GM12892 (cell line): ENCODE results near the gene PRELID2. TPM values are rescaled to one million over a fixed set of nuclear protein-coding genes. Genes with fewer than 3 reads are reported as not detected.
"Not testable (repeated sequence)": the region's sequence is repeated elsewhere in the genome, so short reads cannot be mapped to it uniquely, and the experiment has no call there.

Source experiments
- DNase-seq: peaks from one replicate; pipeline ENCODE4 v3.0.0; 2011; ENCODE audit not compliant: insufficient read length
- FAIRE-seq: peaks from 2 replicates; lab custom pipeline; 2011; peaks lifted over from hg19 to GRCh38; lab: Jason Lieb, UNC
- POLR2A ChIP-seq: IDR thresholded peaks from 2 replicates; pipeline ENCODE4 v1.6.1; 2011; ENCODE audit warnings: low read depth, low read length, control low read depth
- POLR2AphosphoS5 ChIP-seq: IDR thresholded peaks from 2 replicates; pipeline ENCODE4 v1.6.1; 2011; ENCODE audit warnings: low read depth, low read length, control low read depth
- TAF1 ChIP-seq: IDR thresholded peaks from 2 replicates; pipeline ENCODE4 v1.6.1; 2011; ENCODE audit warnings: low read depth, mild to moderate bottlenecking, control low read depth, low read length, borderline replicate concordance
- polyA plus RNA-seq: library from polyadenylated mRNA; unstranded; fragments of >200 nt; gene quantifications from one replicate; pipeline ENCODE4 v1.2.1, GENCODE V29; 2012; ENCODE audit warnings: missing spikeins, inconsistent platforms; ENCODE audit not compliant: missing spikeins

PRELID2 gene
- polyA plus RNA-seq: 4.6 TPM

DNA sequence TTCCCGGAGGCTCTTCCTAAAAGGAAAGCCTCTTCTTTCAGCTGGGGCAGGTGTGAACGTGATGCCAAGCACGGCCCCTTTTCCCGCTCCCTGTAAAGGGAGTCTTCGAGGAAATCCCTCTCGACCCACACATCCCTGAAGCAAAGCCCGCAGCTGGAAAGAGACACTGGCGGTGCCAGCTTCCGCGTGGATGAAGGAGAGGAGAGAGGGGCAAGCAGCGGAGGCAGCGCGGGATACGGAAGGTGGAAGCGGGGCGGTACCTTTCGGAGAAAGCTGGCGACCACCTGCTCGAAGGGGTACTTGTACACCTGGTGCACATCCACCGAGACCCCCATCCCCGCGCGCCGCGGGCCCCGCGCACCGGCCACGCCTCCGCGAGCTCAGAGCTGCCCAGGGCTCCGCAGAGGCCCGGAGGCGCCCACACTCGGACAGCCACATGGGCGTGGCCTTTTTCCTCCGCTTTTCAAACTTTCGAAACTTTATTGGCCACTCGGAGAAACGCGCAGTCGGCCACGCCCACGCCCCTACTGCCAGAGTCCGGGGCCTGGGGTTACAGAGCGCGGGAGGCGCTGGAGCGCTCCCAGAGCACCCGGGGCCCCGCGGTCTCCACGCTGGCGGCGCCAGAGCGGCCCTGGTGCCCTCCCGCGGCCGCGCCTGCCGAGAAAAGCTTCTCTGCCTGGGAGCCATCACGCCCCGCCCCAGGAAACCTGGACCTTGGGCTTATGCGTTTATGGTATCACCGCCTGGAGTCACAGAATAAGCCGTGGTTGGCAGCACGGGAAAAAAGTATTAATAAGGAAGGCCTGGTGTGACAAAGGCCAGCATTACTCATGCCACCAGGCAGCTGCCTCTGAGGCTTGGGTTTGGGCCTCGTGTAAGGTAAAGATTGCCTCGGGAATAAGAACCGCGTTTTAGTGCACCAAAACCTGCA lies at the start of gene PRELID2:
TSS of gene PRELID2 (minus strand) at position 426 of the 931 bp plus-strand sequence. CDS start at position 335, 91 bp downstream.
- TF ChIP-seq POLR2AphosphoS5 (no peak), POLR2A (no peak), TAF1 (no peak)
- DNase-seq (peak; percentile 31), FAIRE-seq (no peak)

DNA sequence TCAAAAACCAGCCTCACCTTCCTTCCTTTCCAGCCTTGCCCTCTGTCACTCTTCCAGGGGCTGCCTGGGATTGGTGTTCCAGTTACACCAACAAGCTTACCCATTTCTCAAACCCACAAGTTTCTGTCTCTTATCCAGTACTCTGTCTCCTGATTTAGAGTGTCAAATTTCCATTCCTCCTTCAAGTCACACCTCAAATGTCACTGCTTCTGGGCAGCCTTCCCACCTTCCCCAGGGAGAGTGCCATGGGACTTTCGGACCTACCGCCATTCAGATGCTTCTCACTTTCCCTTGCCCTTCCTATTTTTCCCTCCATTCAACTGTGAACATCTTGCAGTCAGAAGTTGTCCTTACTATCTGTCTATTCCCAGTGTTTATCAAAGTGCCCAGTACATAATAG lies 39.6 kb upstream of the PRELID2 start:
- TF ChIP-seq TAF1: no peak
- TF ChIP-seq POLR2AphosphoS5: no peak
- no peak for DNase-seq
- FAIRE-seq: no peak

DNA sequence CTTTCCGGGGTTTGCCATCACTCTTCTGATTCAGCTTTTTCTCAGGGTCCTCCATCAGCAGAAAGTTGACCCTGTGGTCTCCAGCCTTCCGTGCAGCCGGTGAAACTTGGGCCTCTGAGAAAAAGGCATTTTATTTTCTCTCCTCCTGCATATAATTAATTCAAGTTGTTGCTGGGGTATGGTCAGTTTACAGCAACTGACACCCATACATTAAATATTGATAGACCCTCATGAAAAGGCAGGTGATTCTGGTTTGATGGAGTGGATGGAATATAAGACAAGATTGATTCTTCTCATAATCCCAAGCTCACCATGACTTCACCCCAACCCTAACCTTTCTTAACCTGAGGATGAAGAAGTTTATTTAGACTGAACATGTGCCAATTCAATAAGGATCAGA lies 37.8 kb upstream of the PRELID2 start, which contains the start of gene GRXCR2:
TSS of gene GRXCR2 (minus strand) at position 101 of the 400 bp plus-strand sequence. CDS start at position 55, 46 bp downstream.
- TF ChIP-seq POLR2AphosphoS5 (no peak), POLR2A (no peak), TAF1 (no peak)
- DNase-seq: no peak
- FAIRE-seq: no peak

DNA sequence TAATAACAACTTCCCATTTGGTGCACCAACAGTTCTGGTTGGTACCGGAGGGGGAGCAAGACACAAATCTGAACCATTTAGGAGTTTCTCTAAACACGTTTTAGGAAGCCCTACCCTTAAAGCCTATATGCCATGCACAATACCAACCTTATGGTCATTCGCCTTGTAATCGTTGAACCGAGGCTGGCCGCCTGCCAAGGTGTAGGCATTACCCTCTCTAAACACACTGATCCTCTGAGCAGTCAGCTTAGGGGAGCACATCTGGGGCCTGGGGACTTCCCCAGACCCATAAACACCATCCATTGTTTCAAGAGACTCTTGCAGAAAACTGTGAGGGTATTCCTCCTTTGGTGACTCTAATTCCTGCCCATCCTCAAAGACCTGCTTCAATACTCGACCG lies 37.3 kb upstream of the PRELID2 start:
- no peak for DNase-seq
- no peak for FAIRE-seq
- TF ChIP-seq TAF1 (no peak), POLR2A (no peak), POLR2AphosphoS5 (no peak)

DNA sequence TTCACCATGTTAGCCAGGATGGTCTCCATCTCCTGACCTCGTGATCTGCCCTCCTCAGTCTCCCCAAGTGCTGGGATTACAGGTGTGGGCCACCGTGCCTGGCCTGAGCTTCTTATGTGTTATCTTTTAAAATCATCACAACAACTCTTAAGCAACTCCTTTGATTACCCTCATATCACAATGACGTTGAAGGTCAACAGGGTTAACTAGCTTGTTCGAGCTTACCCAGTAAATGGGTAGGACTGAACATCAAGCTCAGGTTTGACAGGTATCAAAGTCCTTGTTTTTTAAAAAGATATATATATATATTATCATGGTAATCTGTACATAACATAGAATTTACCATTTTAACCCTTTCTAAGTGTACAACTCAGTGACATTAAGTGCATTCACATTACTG lies 34.6 kb upstream of the PRELID2 start:
- TF ChIP-seq POLR2A (no peak), TAF1 (no peak)
- no peak for DNase-seq
- FAIRE-seq: no peak

DNA sequence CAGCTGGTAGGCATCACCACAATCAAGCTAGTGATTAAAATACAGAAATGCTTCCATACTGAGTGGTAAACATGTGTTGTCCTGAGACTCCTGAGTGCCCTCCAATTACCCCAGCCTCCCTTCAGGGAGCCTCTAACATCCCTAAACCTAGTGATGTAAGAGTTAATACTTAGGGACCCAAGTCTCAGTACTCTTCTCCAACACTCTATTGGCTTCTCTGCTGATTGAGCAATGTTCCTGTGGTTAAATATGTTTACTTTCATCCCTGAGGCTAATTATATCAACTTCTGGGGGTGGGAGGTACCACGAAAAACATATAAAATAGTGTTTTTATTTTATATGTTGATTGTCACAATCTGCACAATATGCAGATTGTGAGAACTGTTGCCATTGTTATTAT lies 32.7 kb upstream of the PRELID2 start:
- no peak for FAIRE-seq

DNA sequence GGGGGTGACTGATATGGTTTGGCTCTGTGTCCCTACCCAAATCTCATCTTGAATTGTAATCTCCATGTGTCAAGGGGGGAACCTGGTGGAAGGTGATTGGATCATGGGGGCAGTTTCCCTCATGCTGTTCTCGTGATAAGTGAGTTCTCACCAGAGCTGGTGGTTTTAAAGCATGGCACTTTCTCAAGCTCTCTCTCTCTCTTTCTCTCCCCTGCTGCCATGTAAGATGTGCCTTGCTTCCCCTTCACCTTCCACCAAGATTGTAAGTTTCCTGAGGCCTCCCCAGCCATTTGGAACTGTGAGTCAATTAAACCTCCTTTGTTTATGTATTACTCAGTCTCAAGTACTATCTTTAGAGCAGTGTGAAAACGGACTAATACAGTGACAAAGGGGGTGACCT lies 29.3 kb upstream of the PRELID2 start:
- FAIRE-seq, DNase-seq: not testable (repeated sequence)

More for the DNA sequence above, 32.7 kb upstream of the PRELID2 start:
- DNase-seq: no peak
- no peak for TF ChIP-seq POLR2A
- TF ChIP-seq POLR2AphosphoS5: no peak
- no peak for TF ChIP-seq TAF1

DNA sequence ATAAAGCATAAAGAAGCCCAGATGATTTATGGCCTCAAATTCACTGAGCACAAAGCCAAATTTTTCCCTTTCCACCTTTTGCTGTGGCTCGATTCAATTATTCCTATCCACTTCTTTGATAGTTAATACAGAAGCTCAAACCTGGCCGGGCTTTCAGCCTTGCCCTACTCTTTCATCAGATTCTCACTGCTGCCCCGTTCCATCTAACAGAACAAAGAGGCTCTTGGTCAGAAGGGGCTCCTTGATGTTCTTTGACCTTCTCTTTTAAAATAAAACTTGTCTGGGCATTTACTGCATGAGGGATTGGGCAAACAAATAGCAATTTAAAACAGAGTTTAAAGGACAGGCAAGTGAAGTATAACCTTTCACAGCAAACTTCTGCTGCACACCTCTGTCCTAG lies 27.9 kb upstream of the PRELID2 start:
- no peak for FAIRE-seq

DNA sequence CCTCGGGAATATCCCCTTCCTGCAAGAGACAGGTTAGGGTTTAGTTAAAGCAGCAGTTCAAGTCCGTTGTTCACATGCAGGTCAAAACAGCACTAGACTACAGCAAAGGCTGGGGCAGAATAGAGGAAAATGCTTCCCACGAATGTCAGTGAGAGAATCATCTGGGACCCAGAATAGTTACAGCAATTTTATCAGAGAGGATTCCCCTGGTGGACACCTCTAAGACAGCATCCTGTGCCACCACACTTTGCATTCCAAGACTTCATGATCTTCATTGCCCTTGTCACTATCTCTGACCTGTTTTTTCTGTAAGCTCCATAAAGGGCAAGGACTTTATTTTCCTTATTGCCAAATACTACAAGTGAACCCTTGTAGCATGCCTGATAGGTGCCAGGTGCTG lies 24.8 kb upstream of the PRELID2 start:
- FAIRE-seq: no peak

More for the DNA sequence above, 27.9 kb upstream of the PRELID2 start:
- TF ChIP-seq POLR2A (no peak), TAF1 (no peak), POLR2AphosphoS5 (no peak)
- DNase-seq: no peak

DNA sequence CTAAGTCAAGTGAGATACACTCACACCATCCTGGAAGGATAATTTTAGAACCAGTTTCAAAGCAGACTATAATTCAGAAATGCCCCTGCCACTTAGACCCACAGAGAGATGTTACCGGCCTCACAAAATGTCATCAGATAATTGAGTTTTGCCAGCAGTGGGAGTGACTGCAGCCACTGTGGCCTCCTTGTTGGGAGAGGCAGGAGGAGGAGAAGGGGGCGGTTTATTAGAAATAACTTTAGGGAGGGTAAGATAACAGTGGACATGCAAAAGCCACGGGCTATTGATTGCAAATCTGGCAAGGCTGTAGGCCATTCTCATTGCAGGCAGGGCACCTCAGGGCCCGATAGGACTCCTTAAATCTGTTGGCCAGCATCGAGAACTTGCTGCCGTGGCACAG lies 24.3 kb upstream of the PRELID2 start:
- no peak for FAIRE-seq
- DNase-seq: no peak
- TF ChIP-seq TAF1: no peak
- TF ChIP-seq POLR2AphosphoS5: no peak
- TF ChIP-seq POLR2A: no peak

More for the DNA sequence above, 24.8 kb upstream of the PRELID2 start:
- DNase-seq: no peak
- TF ChIP-seq POLR2AphosphoS5: no peak
- no peak for TF ChIP-seq POLR2A
- no peak for TF ChIP-seq TAF1

DNA sequence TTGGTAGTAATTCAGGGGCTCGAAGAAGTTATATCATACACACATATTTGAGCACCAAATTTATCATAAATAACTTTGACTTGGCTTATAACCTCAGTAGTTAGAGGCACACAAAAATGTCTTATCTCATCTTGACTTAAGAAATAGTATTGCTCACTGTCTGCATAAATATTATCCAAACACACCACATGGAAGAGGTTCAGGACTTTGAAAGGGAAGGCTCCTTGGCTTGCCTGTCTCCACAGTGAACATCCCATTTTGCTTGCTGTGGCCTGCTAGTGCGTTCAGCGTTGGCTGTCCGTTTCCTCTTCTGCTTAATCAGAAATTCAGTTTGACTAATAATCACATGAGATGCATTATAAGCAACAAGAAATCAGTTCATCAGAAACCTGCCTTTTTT lies 23.8 kb upstream of the PRELID2 start:
- no peak for DNase-seq
- FAIRE-seq: no peak
- TF ChIP-seq POLR2A (no peak), POLR2AphosphoS5 (no peak)

DNA sequence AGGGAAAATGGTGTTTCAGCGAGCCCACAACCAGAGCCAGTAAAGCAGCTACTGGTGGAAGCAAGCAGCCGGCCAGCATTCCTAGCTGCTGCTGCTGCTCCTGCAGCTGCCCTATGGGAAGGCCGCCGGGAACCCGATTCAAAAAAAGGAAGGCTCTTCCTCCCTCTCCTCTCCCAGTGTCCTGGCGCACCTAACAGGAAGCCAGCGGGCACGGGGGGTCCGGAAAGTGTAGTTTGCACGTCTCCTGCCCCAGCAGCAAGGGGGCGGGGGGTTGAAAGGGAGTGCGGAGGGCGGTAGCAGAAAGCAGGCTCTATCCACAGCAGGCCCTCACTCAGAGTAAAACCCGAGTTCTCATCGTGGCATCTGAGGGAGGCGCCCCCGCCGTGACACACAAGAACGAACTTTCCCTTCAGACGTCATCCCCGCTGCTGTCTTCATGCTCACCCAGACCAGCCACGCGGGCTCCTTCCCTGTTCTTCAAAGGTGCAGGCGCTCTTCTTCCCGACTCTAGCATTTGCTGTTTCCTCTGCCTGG lies 21.2 kb upstream of the PRELID2 start:
- TF ChIP-seq POLR2A (no peak), POLR2AphosphoS5 (no peak), TAF1 (no peak)
- FAIRE-seq: no peak
- no peak for DNase-seq
